ENCODE results near the gene TMEM94.

The TMEM94 gene

GRCh38 chr17:75496005-75496404, 39.6 kb downstream of the TMEM94 start:
- DNase-seq (ENCODE audit: low read depth in 2 of 2): no peak

- DNase-seq (ENCODE audit: low read depth in 2 of 2): no peak
Measured at GRCh38 chr17:75498039-75498725, 41.7 kb downstream of the TMEM94 start.

DNA sequence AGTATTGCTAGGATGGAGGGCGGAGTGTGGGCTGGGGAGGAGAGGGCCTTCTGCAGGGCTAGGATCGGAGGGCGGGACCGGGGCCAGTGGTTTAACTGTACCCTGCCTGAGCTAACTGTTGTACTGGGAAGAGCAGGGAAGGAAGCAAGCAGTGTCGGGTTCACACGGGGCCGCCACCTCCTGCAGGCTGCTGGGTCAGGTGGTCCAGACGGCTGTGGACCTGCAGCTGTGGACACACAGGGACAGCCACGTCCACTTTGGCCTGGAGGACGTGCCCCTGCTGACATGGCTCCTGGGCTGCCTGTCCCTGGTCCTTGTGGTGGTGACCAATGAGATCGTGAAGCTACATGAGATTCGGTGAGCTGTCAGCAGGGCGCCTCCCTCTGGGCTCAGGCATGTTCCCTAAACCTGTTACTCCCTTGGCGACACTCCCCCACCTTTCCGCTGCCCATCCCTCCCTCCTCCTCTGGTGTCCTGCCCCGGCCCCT, 42.3 kb downstream of the TMEM94 start:
- DNase-seq (ENCODE audit: low read depth in 2 of 2): no peak

DNA sequence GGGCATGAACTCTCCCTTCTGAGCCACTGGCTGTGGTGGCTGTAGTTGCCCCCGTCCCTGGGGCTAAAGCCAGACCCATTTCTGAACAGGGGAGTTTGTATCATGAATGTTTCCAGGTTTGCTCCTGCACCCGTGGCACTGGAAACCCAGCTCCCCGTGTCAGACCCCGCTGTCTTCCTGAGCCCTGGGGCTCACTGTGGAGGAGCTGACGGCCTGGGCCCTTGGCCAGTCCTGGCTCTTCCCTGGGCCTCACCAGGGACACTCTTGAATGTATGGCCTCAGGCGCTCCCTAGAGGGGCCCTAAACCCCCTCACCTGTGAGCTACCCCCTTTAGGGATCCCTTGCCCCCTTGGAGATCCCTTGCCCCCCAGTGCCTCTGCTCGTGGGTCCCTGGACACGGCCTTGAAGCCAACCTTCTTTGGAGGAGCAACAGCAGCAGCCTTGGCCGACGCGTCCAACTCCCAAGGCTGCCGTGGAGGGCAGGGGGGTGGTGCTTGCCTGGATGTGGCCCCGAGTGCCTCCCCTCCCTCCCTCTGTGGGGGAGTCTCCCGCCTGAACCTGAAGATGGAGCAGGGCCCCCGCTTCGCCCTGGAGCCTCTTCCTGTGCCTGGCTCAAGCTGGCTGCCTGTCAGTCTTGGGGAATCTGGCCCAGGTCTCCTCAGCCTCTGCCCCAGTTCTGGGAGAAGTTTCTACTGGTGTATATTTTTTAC, 43.0 kb downstream of the TMEM94 start:
- DNase-seq (ENCODE audit: low read depth in 2 of 2): no peak

- no peak for DNase-seq (ENCODE audit: low read depth in 2 of 2)
Measured at GRCh38 chr17:75500419-75501216, 44.2 kb downstream of the TMEM94 start.

DNA sequence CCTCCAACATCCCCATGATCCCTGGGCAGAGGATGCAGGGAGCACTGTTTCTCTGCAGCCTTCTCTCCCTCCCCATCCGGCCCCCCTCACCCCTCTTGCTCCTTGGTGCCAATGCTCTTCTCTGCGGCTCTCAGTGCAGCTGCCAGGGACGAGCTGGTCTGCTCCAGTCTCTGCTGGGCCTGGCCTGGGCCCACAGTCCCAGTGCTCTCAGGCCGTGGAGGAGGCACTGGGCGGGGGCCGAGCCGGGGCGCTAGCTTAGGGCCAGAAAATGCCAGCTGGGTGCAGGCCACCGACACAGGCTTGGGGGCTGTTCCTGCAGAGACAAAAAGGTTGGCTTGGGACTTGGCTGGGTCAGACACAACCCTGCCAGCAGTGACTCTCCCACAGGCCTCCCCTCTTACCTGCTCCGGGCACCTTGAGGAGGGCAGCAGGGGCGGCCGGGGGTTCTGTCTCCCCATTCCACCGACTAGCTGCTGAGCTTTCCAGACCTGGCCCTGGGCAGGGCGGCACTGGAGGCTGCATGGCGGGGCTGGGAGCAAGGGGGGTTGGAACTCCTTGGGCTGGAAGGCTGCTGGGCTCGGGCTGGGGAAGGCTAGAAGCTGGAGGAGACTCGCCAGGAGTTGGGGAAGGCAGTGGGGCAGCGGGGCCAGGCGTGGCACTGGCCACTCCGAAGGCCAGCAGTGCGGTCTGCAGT, 45.1 kb downstream of the TMEM94 start:
- DNase-seq (ENCODE audit: low read depth in 2 of 2): no peak

DNA sequence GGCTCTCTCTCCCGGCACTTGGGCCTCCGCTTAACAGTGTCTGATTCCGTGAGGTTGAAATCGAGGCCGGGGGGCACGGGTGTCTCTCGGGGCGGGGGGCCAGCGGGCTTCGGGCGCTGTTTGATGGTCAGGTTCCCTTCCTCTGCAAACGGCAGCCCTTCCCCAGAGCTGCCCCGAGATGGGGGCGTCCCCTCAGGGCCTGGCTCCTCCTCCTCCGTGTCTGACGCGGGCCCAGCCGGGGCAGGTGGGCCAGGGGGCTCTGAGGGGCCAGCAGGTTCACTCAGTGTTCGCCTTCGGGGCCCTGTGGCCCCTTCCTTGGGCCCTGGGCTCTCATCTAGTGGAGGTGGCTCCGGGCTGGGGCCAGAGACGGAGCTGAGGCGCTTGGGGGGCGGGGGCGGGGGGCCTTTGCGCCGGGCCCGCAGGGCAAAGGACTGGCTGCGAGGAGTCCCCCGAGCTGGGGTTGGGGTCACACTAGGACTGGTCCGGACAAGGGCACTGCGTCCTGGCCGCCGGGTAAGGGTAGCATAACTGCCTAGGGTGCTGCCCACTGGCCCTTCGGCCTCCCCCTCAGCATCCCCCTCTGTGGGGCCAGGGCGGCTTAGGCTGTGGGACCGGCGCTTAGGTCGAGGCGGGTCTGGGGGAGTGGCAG, 45.8 kb downstream of the TMEM94 start:
- no peak for DNase-seq (ENCODE audit: low read depth in 2 of 2)

DNA sequence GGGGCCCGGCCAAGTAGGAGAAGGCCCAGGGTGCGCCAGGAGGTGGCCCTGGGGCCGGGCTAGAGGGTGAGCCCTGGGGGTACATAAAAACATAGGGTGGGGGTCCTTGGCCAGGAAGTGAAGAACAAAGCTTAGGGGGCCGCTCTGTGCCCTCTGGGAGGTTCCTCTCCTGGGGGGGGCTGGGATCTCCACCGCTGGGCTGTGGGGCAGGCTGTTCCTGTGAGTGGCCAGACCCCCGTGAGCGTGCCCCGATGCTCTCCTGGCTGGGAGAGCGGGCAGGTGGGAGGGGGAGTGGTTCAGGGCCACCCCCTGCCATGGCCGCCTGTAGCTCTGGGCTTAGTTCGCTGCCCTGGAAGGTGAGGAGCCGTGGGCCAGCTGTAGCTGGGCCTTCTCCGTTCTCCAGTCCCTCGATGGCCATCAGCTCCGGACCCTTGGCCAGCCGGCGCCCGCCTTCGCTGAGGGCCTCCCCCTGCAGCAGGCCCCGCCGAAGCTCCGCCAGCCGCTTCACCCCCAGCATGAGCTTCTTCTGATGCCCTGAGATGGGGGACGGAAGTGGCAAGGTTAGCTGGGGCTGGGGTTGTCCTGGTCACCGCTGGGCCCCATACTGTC, 46.4 kb downstream of the TMEM94 start:
- no peak for DNase-seq (ENCODE audit: low read depth in 2 of 2)

- DNase-seq (ENCODE audit: low read depth in 2 of 2): no peak
Measured at GRCh38 chr17:75503337-75503950, 47.0 kb downstream of the TMEM94 start.

DNA sequence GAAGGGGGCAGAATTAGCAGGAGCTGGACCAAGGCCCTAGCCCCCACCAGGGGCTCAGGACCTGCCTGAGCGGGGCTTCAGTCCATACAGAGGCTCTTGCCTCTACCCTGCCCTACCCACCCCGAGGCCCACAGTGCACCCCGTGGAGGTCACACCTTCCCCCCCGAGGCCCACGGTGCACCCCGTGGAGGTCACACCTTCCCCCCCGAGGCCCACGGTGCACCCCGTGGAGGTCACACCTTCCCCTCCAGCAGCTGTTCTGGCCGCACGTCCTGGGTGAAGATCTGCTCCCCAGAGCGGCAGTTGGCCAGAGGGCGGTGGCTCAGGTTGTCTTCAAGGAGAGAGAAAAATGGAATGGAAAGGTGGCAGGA, 47.5 kb downstream of the TMEM94 start:
- DNase-seq (ENCODE audit: low read depth in 2 of 2): no peak

GRCh38 chr17:75504347-75505151, 48.1 kb downstream of the TMEM94 start:
- peak in 1 of 2 donors; percentile 26 for DNase-seq (ENCODE audit: low read depth in 2 of 2)

DNA sequence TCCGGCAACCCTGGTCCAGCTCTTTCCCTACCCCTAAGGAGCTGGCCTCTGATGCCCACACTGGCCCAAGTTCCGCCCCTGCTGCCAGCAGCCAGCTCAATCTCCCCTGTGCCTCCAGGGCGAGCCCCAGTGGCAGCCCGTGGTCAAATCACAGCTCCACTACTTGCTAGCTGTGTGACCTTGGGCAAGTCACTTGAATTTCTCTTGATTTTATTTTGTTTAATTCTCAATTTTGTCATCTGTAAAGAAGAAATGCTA, 48.6 kb downstream of the TMEM94 start:
- no peak for DNase-seq (ENCODE audit: low read depth in 2 of 2)

DNA sequence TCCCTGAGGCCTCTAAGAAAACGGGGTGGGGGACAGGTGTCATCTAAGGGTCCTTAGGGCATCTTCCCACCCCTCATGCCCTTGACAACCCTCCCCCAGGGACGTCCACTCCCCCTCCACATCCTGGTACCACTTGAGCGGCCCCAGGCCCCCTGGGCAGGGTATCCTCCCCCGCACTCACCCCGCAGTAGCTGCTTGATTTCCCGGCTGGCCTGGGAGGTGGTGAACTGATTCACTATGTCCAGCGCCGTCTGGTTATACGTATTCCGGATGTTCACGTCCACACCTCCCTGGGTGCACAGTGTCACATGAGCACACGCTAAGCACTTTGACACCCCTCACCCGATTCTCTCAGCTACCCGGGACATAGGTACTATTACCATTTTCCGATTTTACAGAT, 49.2 kb downstream of the TMEM94 start:
- DNase-seq (ENCODE audit: low read depth in 2 of 2): no peak

DNA sequence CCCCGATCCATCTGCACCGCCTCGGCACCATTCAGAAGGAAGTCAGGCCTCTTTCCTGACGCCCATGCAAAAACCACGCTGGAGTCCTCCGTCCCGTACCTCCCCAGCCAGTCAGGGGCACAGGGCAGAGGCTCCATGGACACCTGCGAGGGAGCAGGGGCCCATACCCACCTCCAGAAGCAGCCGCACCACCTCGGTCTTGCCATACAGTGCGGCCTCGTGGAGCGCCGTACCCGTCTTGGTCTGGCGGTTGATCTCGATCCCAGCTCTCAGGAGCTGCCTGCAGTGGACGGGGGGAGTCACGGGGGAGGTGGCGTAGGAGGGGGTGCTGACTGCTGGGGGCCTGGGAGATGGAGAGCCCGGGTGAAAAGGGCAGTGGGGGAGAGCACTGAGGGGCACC, 49.7 kb downstream of the TMEM94 start:
- DNase-seq (ENCODE audit: low read depth in 2 of 2): no peak

DNA sequence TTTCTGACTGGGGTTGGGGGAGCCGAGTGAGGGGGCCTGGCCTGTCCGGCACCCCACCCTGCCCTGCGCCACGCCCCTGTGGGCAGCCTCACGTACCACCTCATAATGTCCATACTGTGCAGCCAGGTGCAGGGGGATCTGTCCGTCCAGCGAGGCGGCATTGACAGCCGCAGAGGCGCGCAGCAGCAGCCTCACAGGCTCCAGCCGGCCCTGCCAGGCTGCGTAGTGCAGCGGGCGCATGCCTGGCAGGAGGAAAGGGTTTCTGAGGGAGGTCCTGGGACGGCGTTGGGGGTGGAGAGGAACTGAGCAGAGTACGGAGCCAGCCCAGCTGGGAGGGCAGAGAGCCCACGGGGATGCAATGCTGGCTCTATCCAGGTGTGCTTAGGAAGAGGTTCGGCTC, 50.5 kb downstream of the TMEM94 start:
- no peak for DNase-seq (ENCODE audit: low read depth in 2 of 2)

DNA sequence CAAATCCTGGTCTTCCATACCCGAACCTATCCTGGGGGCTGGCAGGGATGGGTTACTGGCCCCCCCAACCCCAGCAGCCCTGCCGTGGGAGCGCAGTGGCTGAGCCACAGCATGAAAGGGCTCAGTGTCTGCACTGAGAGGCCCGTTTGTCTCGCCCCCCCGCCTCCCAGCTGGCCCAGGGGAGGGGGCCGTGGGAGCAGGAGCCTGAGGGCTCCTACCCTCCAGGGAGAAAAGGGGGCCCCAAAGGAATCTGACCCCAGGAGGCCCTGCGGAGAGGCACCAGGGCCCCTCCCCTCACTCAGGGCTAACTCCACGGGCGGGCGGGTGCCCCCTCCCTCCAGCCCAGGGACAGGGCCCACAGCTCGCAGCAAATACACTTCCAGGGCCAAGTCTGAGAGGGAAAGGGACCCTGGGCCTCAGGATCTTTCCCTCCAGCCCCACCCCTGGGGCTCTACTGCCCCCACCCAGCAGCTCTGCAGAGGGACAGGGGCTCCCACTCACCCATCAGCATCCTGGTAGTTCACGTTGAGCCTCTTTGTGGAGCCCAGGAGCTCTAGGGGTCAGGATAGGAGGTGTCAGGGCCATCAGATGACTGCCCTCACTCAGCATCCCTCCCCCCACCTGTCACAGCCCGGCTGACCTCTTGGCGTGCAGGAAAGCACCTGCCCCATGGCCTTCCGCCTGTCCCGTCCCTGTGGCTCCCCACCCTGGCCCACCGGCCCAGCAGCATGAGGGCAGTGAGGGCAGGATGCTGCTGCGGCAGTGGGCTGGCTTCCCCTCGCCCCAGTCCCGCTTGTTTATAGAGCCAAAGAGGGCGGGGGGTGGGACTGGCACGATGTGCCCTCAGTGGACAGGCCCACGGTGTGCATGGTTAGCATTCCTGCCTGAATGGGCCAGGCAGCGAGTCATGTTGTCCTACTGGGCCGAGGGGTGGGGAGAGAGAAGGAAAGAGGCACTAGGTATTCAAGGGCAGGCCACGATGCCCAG, 51.6 kb downstream of the TMEM94 start:
- DNase-seq (ENCODE audit: low read depth in 2 of 2): no peak

DNA sequence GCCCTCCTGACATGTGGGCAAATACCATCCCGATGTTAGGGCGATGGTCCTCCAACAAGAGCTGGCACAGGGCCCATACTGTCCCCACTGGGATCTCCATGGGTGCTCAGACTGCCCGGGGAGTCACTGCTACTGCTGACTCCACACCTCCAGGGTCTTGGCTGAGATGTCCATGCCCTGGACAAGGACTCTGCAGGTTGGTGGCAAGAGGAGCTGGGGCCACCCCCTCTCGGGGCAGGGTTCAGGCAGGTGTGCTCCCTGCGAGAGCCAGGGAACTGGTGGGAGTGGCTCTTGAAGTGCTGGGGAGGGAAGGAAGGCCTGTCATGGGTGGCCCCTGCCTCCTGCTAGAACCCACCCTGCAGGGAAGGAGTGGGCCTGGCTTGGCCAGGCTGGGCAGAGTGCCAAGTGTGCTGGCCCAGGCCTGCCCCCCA, 52.5 kb downstream of the TMEM94 start:
- DNase-seq (ENCODE audit: low read depth in 2 of 2): no peak

DNA sequence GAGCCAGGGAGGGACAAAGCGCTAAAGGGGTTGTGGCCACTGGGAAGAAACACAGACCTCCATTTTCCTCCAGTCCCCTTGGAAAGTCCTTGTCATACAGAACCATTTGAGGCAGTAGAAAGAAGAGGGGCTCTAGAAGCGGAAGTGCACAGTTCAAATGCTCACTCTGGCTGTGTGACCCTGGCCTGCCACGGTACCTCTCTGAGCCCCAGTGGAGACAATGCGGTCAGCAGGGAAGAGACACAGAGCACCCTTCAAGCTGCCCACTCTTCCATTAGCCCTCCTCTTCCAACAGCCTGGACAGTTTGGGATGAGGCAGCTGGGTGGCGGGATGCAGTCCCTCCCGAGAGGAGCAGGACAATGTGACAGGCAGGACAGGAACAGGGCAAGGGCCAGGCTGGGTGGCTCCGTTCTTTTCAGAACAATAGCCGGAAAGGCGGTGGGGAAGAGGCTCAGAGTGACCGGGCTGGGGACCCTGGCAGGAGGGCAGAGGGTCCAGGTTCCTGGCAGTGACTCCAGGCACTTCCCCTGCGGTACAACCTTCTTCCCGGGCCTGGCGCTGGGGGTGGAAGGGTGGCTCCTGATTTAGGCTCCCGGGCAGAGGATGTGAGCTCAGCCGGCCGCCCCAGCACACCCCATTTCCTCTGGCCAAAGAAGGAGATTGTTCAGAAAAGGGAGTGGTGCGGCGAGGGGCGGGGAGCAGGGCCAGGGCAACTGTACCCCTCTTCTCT, 53.3 kb downstream of the TMEM94 start:
- no peak for DNase-seq (ENCODE audit: low read depth in 2 of 2)

All from stimulated activated CD4-positive, alpha-beta T cell treated with anti-CD3 and anti-CD28 coated beads, Interleukin-4, amount 100 ng/mL, for 48 hours (primary cell).